B cell (primary cell): Measurements from ENCODE around the gene GRP.

Source experiments
- CTCF ChIP-seq: fragments of 200-600 bp; IDR thresholded peaks from one replicate; pipeline ENCODE4 v1.8.0; 2022; ENCODE audit warnings: antibody characterized with exemption, mild to moderate bottlenecking
- EZH2 ChIP-seq: IDR thresholded peaks from 2 replicates; pipeline ENCODE4 v1.6.1; 2012; ENCODE audit warnings: borderline replicate concordance, low read depth, mild to moderate bottlenecking, moderate library complexity, low read length; ENCODE audit not compliant: insufficient read depth, poor library complexity, severe bottlenecking

GRCh38 chr18:59220784-59221765 is 1.1 kb downstream of the GRP start:
- no peak for TF ChIP-seq CTCF
- no peak for TF ChIP-seq EZH2
